H9 (cell line): ENCODE results near the gene SNX25. TPM values are rescaled to one million over a fixed set of nuclear protein-coding genes. Genes with fewer than 3 reads are reported as not detected.
A peak's percentile ranks its signal among the peaks of the same experiment; 100 is the strongest.

Experiments
- DNase-seq: peaks from one replicate; pipeline ENCODE4 v3.0.0-alpha.2; 2017
- H2AFZ ChIP-seq: one replicate; pipeline ENCODE4 v1.6.1; 2013; ENCODE audit warnings: mild to moderate bottlenecking, low read length, control low read depth, moderate library complexity
- H2AK5ac ChIP-seq: 2 replicates; pipeline ENCODE4 v1.6.1; 2013; ENCODE audit warnings: low read length, control low read depth, mixed read lengths; ENCODE audit not compliant: insufficient read length
- H2BK120ac ChIP-seq: one replicate; pipeline ENCODE4 v1.6.1; 2013; ENCODE audit warnings: low read depth, mild to moderate bottlenecking, low read length, control low read depth, inconsistent platforms; ENCODE audit not compliant: poor library complexity, severe bottlenecking
- H2BK12ac ChIP-seq: 2 replicates; pipeline ENCODE4 v1.6.1; 2013; ENCODE audit warnings: low read length, control low read depth, mixed read lengths, low read depth; ENCODE audit not compliant: insufficient read length
- H2BK15ac ChIP-seq: 2 replicates; pipeline ENCODE4 v1.6.1; 2013; ENCODE audit warnings: low read depth, low read length, control low read depth
- H2BK20ac ChIP-seq: one replicate; pipeline ENCODE4 v1.6.1; 2013; ENCODE audit warnings: low read depth, mild to moderate bottlenecking, low read length, control low read depth, inconsistent platforms; ENCODE audit not compliant: poor library complexity, severe bottlenecking
- H2BK5ac ChIP-seq: 2 replicates; pipeline ENCODE4 v1.6.1; 2013; ENCODE audit warnings: low read length, control low read depth, mixed read lengths; ENCODE audit not compliant: insufficient read length
- H3K14ac ChIP-seq: 2 replicates; pipeline ENCODE4 v1.6.1; 2013; ENCODE audit warnings: low read length, control low read depth; ENCODE audit not compliant: insufficient read depth
- H3K18ac ChIP-seq: 2 replicates; pipeline ENCODE4 v1.6.1; 2013; ENCODE audit warnings: low read depth, mild to moderate bottlenecking, mixed read lengths, low read length, control low read depth; ENCODE audit not compliant: insufficient read length
- H3K23ac ChIP-seq: 2 replicates; pipeline ENCODE4 v1.6.1; 2013; ENCODE audit warnings: low read length, control low read depth, mixed read lengths, low read depth; ENCODE audit not compliant: insufficient read length
- H3K23me2 ChIP-seq: 2 replicates; pipeline ENCODE4 v1.6.1; 2013; ENCODE audit warnings: low read depth, mild to moderate bottlenecking, mixed read lengths, low read length, control low read depth; ENCODE audit not compliant: insufficient read length, poor library complexity, severe bottlenecking
- H3K27ac ChIP-seq: 2 replicates; pipeline ENCODE4 v1.5.1; 2013; ENCODE audit warnings: low read length, control low read depth, mixed read lengths, low read depth; ENCODE audit not compliant: insufficient read length
- H3K27me3 ChIP-seq: 2 replicates; pipeline ENCODE4 v1.6.1; 2013; ENCODE audit warnings: low read length, control low read depth, inconsistent platforms; ENCODE audit not compliant: insufficient read depth
- H3K4ac ChIP-seq: 2 replicates; pipeline ENCODE4 v1.6.1; 2013; ENCODE audit warnings: low read depth, mild to moderate bottlenecking, control low read depth, inconsistent platforms, low read length, moderate library complexity
- H3K4me1 ChIP-seq: 2 replicates; pipeline ENCODE4 v1.6.1; 2013; ENCODE audit warnings: low read length, control low read depth, inconsistent platforms; ENCODE audit not compliant: insufficient read depth
- H3K4me2 ChIP-seq: 2 replicates; pipeline ENCODE4 v1.6.1; 2013; ENCODE audit warnings: low read length, control low read depth, mixed read lengths; ENCODE audit not compliant: insufficient read length, insufficient read depth
- H3K56ac ChIP-seq: 2 replicates; pipeline ENCODE4 v1.6.1; 2013; ENCODE audit warnings: low read depth, mild to moderate bottlenecking, mixed read lengths, low read length, control low read depth; ENCODE audit not compliant: insufficient read length
- H3K79me1 ChIP-seq: 2 replicates; pipeline ENCODE4 v1.6.1; 2013; ENCODE audit warnings: low read depth, mild to moderate bottlenecking, moderate library complexity, low read length, control low read depth, inconsistent platforms; ENCODE audit not compliant: insufficient read depth, poor library complexity, severe bottlenecking
- H3K79me2 ChIP-seq: 2 replicates; pipeline ENCODE4 v1.6.1; 2013; ENCODE audit warnings: low read length, control low read depth, inconsistent platforms; ENCODE audit not compliant: insufficient read depth
- H3K9ac ChIP-seq: 2 replicates; pipeline ENCODE4 v1.6.1; 2013; ENCODE audit warnings: low read length, control low read depth, mixed read lengths; ENCODE audit not compliant: insufficient read length; ENCODE audit errors: extremely low read depth
- H3K9me3 ChIP-seq: one replicate; pipeline ENCODE4 v1.6.1; 2013; ENCODE audit warnings: low read depth, low read length, inconsistent platforms; ENCODE audit not compliant: control insufficient read depth
- H3T11ph ChIP-seq: one replicate; pipeline ENCODE4 v1.6.1; 2013; ENCODE audit warnings: mild to moderate bottlenecking, low read length, control low read depth, inconsistent platforms
- H4K20me1 ChIP-seq: one replicate; pipeline ENCODE4 v1.6.1; 2013; ENCODE audit not compliant: control insufficient read depth, insufficient read length, insufficient read depth
- H4K5ac ChIP-seq: 2 replicates; pipeline ENCODE4 v1.6.1; 2013; ENCODE audit warnings: low read depth, mild to moderate bottlenecking, mixed read lengths, low read length, control low read depth; ENCODE audit not compliant: insufficient read length
- H4K8ac ChIP-seq: replicated peaks from 2 replicates; pipeline ENCODE4 v1.6.1; 2013; ENCODE audit warnings: low read length, control low read depth, mixed read lengths, low read depth; ENCODE audit not compliant: insufficient read length
- H4K91ac ChIP-seq: 2 replicates; pipeline ENCODE4 v1.6.1; 2013; ENCODE audit warnings: low read depth, mild to moderate bottlenecking, moderate library complexity, mixed read lengths, low read length, control low read depth; ENCODE audit not compliant: insufficient read length
- H3K27ac Mint-ChIP-seq, 3 experiments: 2 replicates in 2 of 3; 3 replicates in 1 of 3; pipeline ENCODE4 v1.8.0; 2020 to 2021; ENCODE audit warnings: mixed read lengths in 3 of 3, mild to moderate bottlenecking in 1 of 3, moderate library complexity in 1 of 3
- H3K27me3 Mint-ChIP-seq: 2 replicates; pipeline ENCODE4 v1.8.0; 2021; ENCODE audit warnings: low read depth, mild to moderate bottlenecking, moderate library complexity, mixed read lengths
- H3K36me3 Mint-ChIP-seq, 3 experiments: 2 replicates in 2 of 3; 3 replicates in 1 of 3; pipeline ENCODE4 v1.8.0; 2020 to 2021; ENCODE audit warnings: low read depth in 3 of 3, mixed read lengths in 3 of 3; ENCODE audit not compliant: insufficient read depth in 1 of 3
- H3K4me1 Mint-ChIP-seq, 2 experiments: 2 replicates each; pipeline ENCODE4 v1.8.0; 2020; ENCODE audit warnings: mixed read lengths in 2 of 2
- H3K4me3 Mint-ChIP-seq, 2 experiments: 2 replicates in 1 of 2; 3 replicates in 1 of 2; pipeline ENCODE4 v1.8.0; 2020 to 2021; ENCODE audit warnings: mild to moderate bottlenecking in 2 of 2, mixed read lengths in 2 of 2, moderate library complexity in 1 of 2
- H3K9me3 Mint-ChIP-seq, 2 experiments: 2 replicates in 1 of 2; 3 replicates in 1 of 2; pipeline ENCODE4 v1.8.0; 2020; ENCODE audit warnings: mild to moderate bottlenecking in 2 of 2, mixed read lengths in 2 of 2, moderate library complexity in 1 of 2
- CTCF ChIP-seq: fragments of 200-600 bp; sonication (generic); conservative IDR thresholded peaks from 3 replicates; pipeline ENCODE4 v1.8.0; 2021; ENCODE audit warnings: antibody characterized with exemption, mild to moderate bottlenecking
- WGBS: extraction: QIAGEN DNeasy Blood & Tissue Kit; methylation state at CpG from one replicate; pipeline ENCODE4 v1.1.7; 2013; ENCODE audit warnings: missing lambda C conversion rate, low lambda C conversion rate, mixed read lengths; ENCODE audit not compliant: insufficient read length; ENCODE audit errors: extremely low coverage; 5-methylcytosine and 5-hydroxymethylcytosine counted together
- total RNA-seq: library from RNA; stranded (reverse); gene quantifications from 2 replicates; pipeline ENCODE4 v1.2.1, GENCODE V29; 2021

The SNX25 gene
- total RNA-seq, 1 experiment from 2014 or later = 28.2 TPM

- Histone ChIP-seq H3K4me1 (0 out of 2 replicates have a peak, but pooled peaks cover 2% of the 10 kb centered on the region), H2BK12ac (no peak overlapping the region), H2BK5ac (no peak overlapping the region), H3K9ac (no peak overlapping the region), H2BK120ac (no peak overlapping the region), H3K27me3 (no peaks in the 10 kb centered on the region), H3T11ph (no peak overlapping the region), H3K79me1 (no peaks in the 10 kb centered on the region), H2AK5ac (no peak overlapping the region), H3K27ac (no peak overlapping the region), H3K18ac (no peak overlapping the region), H4K8ac (no peak overlapping the region), H4K20me1 (no peaks in the 10 kb centered on the region), H2AFZ (no peak overlapping the region), H3K14ac (no peak overlapping the region), H3K9me3 (no peaks in the 10 kb centered on the region), H3K79me2 (no peaks in the 10 kb centered on the region), H3K4ac (no peak overlapping the region), H2BK15ac (no peak overlapping the region), H2BK20ac (no peak overlapping the region), H3K23ac (no peak overlapping the region), H3K23me2 (no peaks in the 10 kb centered on the region), H4K91ac (no peak overlapping the region), H4K5ac (no peak overlapping the region), H3K4me2 (no peak overlapping the region), H3K56ac (no peak overlapping the region)
- DNase-seq = no peak
- Mint-ChIP-seq H3K27me3 (no peaks in the 10 kb centered on the region), H3K9me3 (peaks cover 0 to 3% of the 10 kb centered on the region in 2 experiments; a peak in 1 of 5 replicates), H3K4me3 (no peak overlapping the region), H3K4me1 (peaks cover 3 to 10% of the 10 kb centered on the region in 2 experiments), H3K27ac (peak overlapping the region in 1 of 3 experiments; percentile 55; a peak in 2 of 7 replicates), H3K36me3 (peaks cover 12 to 41% (median 36%) of the 10 kb centered on the region in 3 experiments)
- no CpG with 5 or more reads among the region's 6 CpGs for WGBS
- TF ChIP-seq CTCF = no peak
Measured at GRCh38 chr4:185290018-185290607, 80.7 kb downstream of the SNX25 start.
